NB4 (cell line): Measurements from ENCODE around the gene C1RL.
A peak's percentile ranks its signal among the peaks of the same experiment; 100 is the strongest.

Experiments
- DNase-seq: peaks from one replicate; pipeline ENCODE4 v3.0.0; 2010; ENCODE audit warnings: low read depth
- H3K4me3 ChIP-seq: one replicate; pipeline ENCODE4 v1.5.1; 2011; ENCODE audit warnings: mild to moderate bottlenecking, low read depth, low read length, moderate library complexity
- MYC ChIP-seq: IDR thresholded peaks from 2 replicates; pipeline ENCODE4 v1.6.1; 2011; ENCODE audit warnings: low read depth, low read length
- POLR2A ChIP-seq: IDR thresholded peaks from 2 replicates; pipeline ENCODE4 v1.6.1; 2011; ENCODE audit warnings: mild to moderate bottlenecking; ENCODE audit not compliant: insufficient read length; ENCODE audit errors: extremely low read depth
- TF ChIP-seq, protein P1 (sequence below): IDR thresholded peaks from one replicate; pipeline ENCODE4 v1.5.1; 2012; ENCODE audit warnings: low read depth, low read length
- TF ChIP-seq, protein P2 (sequence below): IDR thresholded peaks from 2 replicates; pipeline ENCODE4 v1.6.1; 2011; ENCODE audit warnings: low read depth, low read length

The C1RL gene

GRCh38 chr12:7142056-7142644, 33.1 kb upstream of the C1RL start:
- peak; percentile 68 for DNase-seq
- TF ChIP-seq, protein P1, sequence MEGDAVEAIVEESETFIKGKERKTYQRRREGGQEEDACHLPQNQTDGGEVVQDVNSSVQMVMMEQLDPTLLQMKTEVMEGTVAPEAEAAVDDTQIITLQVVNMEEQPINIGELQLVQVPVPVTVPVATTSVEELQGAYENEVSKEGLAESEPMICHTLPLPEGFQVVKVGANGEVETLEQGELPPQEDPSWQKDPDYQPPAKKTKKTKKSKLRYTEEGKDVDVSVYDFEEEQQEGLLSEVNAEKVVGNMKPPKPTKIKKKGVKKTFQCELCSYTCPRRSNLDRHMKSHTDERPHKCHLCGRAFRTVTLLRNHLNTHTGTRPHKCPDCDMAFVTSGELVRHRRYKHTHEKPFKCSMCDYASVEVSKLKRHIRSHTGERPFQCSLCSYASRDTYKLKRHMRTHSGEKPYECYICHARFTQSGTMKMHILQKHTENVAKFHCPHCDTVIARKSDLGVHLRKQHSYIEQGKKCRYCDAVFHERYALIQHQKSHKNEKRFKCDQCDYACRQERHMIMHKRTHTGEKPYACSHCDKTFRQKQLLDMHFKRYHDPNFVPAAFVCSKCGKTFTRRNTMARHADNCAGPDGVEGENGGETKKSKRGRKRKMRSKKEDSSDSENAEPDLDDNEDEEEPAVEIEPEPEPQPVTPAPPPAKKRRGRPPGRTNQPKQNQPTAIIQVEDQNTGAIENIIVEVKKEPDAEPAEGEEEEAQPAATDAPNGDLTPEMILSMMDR = peak; percentile 87
- TF ChIP-seq MYC = no peak
- H3K4me3 ChIP-seq = no peak overlapping the region

GRCh38 chr12:7141351-7142005, 32.5 kb upstream of the C1RL start:
- H3K4me3 ChIP-seq = no peak overlapping the region
- DNase-seq = no peak
- TF ChIP-seq, protein P1 = no peak
- TF ChIP-seq, protein P2, sequence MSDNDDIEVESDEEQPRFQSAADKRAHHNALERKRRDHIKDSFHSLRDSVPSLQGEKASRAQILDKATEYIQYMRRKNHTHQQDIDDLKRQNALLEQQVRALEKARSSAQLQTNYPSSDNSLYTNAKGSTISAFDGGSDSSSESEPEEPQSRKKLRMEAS = no peak
- no peak for TF ChIP-seq POLR2A
- no peak for TF ChIP-seq MYC

DNA sequence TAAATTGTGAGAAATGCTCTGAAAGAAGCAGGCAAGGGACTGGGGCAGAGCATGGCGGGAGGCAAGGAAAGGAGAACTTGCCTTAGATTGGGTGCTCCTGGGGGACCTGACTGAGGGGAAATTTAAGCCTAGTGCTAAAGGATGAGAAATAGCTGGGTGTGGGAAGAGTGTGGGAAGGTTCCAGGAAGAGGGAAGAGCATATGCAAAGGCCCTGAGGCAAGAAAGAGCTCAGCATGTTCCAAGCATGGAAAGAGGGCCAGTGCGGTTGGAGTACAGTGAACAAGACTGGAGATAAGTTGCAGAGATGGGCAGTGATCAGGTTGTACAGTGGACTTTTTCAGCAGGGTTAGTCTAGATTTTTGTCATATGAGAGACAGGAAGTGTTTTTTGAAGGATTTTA, 30.2 kb upstream of the C1RL start:
- DNase-seq = no peak
- TF ChIP-seq, protein P2 = no peak
- TF ChIP-seq MYC (no peak), POLR2A (no peak)
- TF ChIP-seq, protein P1 = no peak
- H3K4me3 ChIP-seq = no peak overlapping the region

- H3K4me3 ChIP-seq = no peak overlapping the region
- no peak for DNase-seq
- TF ChIP-seq MYC = no peak
- TF ChIP-seq POLR2A = no peak
- TF ChIP-seq, protein P2 = no peak
- TF ChIP-seq, protein P1 = no peak
Observed at GRCh38 chr12:7137908-7138307, 28.9 kb upstream of the C1RL start.

GRCh38 chr12:7136676-7137075, 27.7 kb upstream of the C1RL start:
- no peak for DNase-seq
- TF ChIP-seq POLR2A = no peak
- TF ChIP-seq, protein P1 = no peak
- TF ChIP-seq, protein P2 = no peak
- no peak for TF ChIP-seq MYC
- no peak overlapping the region for H3K4me3 ChIP-seq
